DMS53 treated with DMSO at 0.1 percent for 48 hours (cell line): ENCODE results near the gene MARCHF7.

Source experiments
- DNase-seq: peaks from one replicate; lab custom pipeline; 2025; ENCODE audit not compliant: unreplicated experiment; lab: John Stamatoyannopoulos, UW

Gene MARCHF7

GRCh38 chr2:159759577-159759976, 47.3 kb downstream of the MARCHF7 start:
- DNase-seq: no peak

DNA sequence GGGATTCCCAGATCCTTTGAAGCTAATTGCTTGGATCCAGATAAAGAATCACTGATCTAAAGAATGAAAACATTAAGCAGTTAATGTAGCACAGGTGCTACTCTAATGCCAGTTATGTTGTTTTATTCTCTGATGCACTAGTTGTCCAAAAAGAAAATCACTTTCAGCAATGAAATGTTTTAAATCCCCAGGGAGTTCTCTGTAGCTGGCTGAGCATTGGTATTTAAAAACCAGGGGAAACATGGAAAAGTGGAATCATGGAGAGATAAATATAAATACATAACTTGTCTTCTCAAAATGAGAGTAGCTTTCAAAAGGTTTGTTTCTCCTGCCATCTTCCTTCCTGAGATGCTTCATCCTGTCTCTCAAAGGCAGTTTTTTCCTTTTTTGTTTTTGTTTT, 48.0 kb downstream of the MARCHF7 start:
- DNase-seq: no peak

- DNase-seq: no peak
Observed at GRCh38 chr2:159762075-159762474, 49.8 kb downstream of the MARCHF7 start.
